H1 (cell line): Measurements from ENCODE around the gene PCDHGA1. TPM values are rescaled to one million over a fixed set of nuclear protein-coding genes. Genes with fewer than 3 reads are reported as not detected.
A peak's percentile ranks its signal among the peaks of the same experiment; 100 is the strongest.

Experiments
- CTCF ChIA-PET: fragments of 300-600 bp; sonication (Branson Sonifier 250); formaldehyde crosslinking; loops from one replicate; lab custom pipeline; 2021; ENCODE audit not compliant: partially characterized antibody; lab: Charles Lee
- POLR2A ChIA-PET: fragments of 300-600 bp; sonication (Branson Sonifier 250); formaldehyde crosslinking; loops from one replicate; lab custom pipeline; 2021; ENCODE audit warnings: inconsistent platforms; ENCODE audit not compliant: partially characterized antibody; lab: Charles Lee
- DNase-seq, 2 experiments: peaks; one replicate each; pipeline versions ENCODE4 v3.0.0 to v3.0.0-alpha.2; 2010 to 2022; ENCODE audit warnings: low spot score in 2 of 2, low read depth in 1 of 2, mixed read lengths in 1 of 2
- FAIRE-seq: peaks from 2 replicates; lab custom pipeline; 2011; peaks lifted over from hg19 to GRCh38; lab: Jason Lieb, UNC
- H2AFZ ChIP-seq: 2 replicates; pipeline ENCODE4 v1.8.1; 2012; ENCODE audit warnings: low read length, inconsistent platforms
- H2AK5ac ChIP-seq: 2 replicates; pipeline ENCODE4 v1.6.1; 2013; ENCODE audit warnings: low read depth, low read length
- H2BK120ac ChIP-seq: replicated peaks from 2 replicates; pipeline ENCODE3; 2013; ENCODE audit warnings: low read depth, low read length, inconsistent platforms
- H2BK12ac ChIP-seq: 2 replicates; pipeline ENCODE4 v1.6.1; 2013; ENCODE audit warnings: low read depth, low read length
- H2BK15ac ChIP-seq: 2 replicates; pipeline ENCODE4 v1.6.1; 2013; ENCODE audit warnings: low read length
- H2BK20ac ChIP-seq: 2 replicates; pipeline ENCODE4 v1.6.1; 2013; ENCODE audit warnings: low read length
- H2BK5ac ChIP-seq: 2 replicates; pipeline ENCODE4 v1.6.1; 2013; ENCODE audit warnings: low read depth, low read length
- H3K14ac ChIP-seq: 2 replicates; pipeline ENCODE4 v1.6.1; 2013; ENCODE audit warnings: inconsistent platforms; ENCODE audit not compliant: insufficient read length
- H3K18ac ChIP-seq: 2 replicates; pipeline ENCODE4 v1.6.1; 2013; ENCODE audit warnings: low read length; ENCODE audit errors: extremely low read depth
- H3K23ac ChIP-seq: 2 replicates; pipeline ENCODE4 v1.6.1; 2013; ENCODE audit warnings: inconsistent platforms; ENCODE audit not compliant: insufficient read length
- H3K23me2 ChIP-seq: 2 replicates; pipeline ENCODE4 v1.6.1; 2013; ENCODE audit warnings: low read depth, low read length
- H3K27ac ChIP-seq: 2 replicates; pipeline ENCODE4 v1.6.1; 2011; ENCODE audit warnings: low read depth, low read length, inconsistent platforms
- H3K27me3 ChIP-seq, 4 experiments: replicated peaks in 1 of 4; 1 replicate in 1 of 4; 2 replicates in 3 of 4; pipeline versions ENCODE4 v1.6.1 to v1.8.1; 2011 to 2013; ENCODE audit warnings: low read length in 3 of 4, mild to moderate bottlenecking in 3 of 4, inconsistent platforms in 2 of 4, mixed read lengths in 2 of 4, moderate library complexity in 1 of 4; ENCODE audit not compliant: control insufficient read depth in 3 of 4, insufficient read depth in 3 of 4; ENCODE audit errors: extremely low read depth in 1 of 4
- H3K36me3 ChIP-seq, 4 experiments: 2 replicates each; pipeline versions ENCODE4 v1.6.1 to v1.8.1; 2011 to 2013; ENCODE audit warnings: mild to moderate bottlenecking in 4 of 4, low read length in 3 of 4, moderate library complexity in 2 of 4, control low read depth in 1 of 4, inconsistent platforms in 1 of 4; ENCODE audit not compliant: insufficient read depth in 4 of 4, control insufficient read depth in 2 of 4
- H3K4ac ChIP-seq: replicated peaks from 2 replicates; pipeline ENCODE3; 2013; ENCODE audit warnings: low read length, low read depth, mixed read lengths, inconsistent platforms; ENCODE audit not compliant: insufficient read length
- H3K4me1 ChIP-seq, 4 experiments: replicated peaks in 1 of 4; 1 replicate in 1 of 4; 2 replicates in 3 of 4; pipeline versions ENCODE4 v1.6.1 to v1.8.1; 2011 to 2013; ENCODE audit warnings: low read length in 3 of 4, inconsistent platforms in 2 of 4, mixed read lengths in 1 of 4; ENCODE audit not compliant: insufficient read depth in 4 of 4, control insufficient read depth in 3 of 4
- H3K4me2 ChIP-seq, 2 experiments: 2 replicates each; pipeline versions ENCODE4 v1.6.1 to v1.8.1; 2011 to 2013; ENCODE audit warnings: low read depth in 2 of 2, low read length in 2 of 2, control low read depth in 1 of 2, inconsistent platforms in 1 of 2, mild to moderate bottlenecking in 1 of 2; ENCODE audit not compliant: insufficient read depth in 1 of 2
- H3K4me3 ChIP-seq, 4 experiments: fragments of 200-600, 300-600 bp in 1 of 4; sonication (generic), shearing (Covaris generic), sonication (Bioruptor Twin) in 1 of 4; 2 replicates each; pipeline versions ENCODE4 v1.5.1 to v1.8.1; 2011 to 2016; ENCODE audit warnings: low read length in 4 of 4, low read depth in 3 of 4, control low read depth in 2 of 4, inconsistent platforms in 2 of 4, mild to moderate bottlenecking in 2 of 4, mixed read lengths in 1 of 4, moderate library complexity in 1 of 4; ENCODE audit not compliant: insufficient read depth in 2 of 4; ENCODE audit errors: extremely low read depth in 1 of 4
- H3K56ac ChIP-seq: replicated peaks from 2 replicates; pipeline ENCODE3; 2013; ENCODE audit warnings: low read depth, mild to moderate bottlenecking, mixed read lengths, low read length, inconsistent platforms; ENCODE audit not compliant: insufficient read length
- H3K79me1 ChIP-seq: 2 replicates; pipeline ENCODE4 v1.6.1; 2013; ENCODE audit warnings: low read depth, low read length, control low read depth
- H3K79me2 ChIP-seq, 2 experiments: 2 replicates each; pipeline versions ENCODE4 v1.6.1 to v1.8.1; 2012 to 2013; ENCODE audit warnings: low read length in 2 of 2, mild to moderate bottlenecking in 2 of 2, inconsistent platforms in 1 of 2; ENCODE audit not compliant: insufficient read depth in 2 of 2, control insufficient read depth in 1 of 2
- H3K9ac ChIP-seq, 4 experiments: replicated peaks in 1 of 4; 1 replicate in 1 of 4; 2 replicates in 3 of 4; pipeline versions ENCODE4 v1.6.1 to v1.8.1; 2011 to 2013; ENCODE audit warnings: low read depth in 3 of 4, low read length in 3 of 4, control low read depth in 2 of 4, mild to moderate bottlenecking in 2 of 4, moderate library complexity in 2 of 4, inconsistent platforms in 1 of 4; ENCODE audit errors: extremely low read depth in 1 of 4
- H3K9me3 ChIP-seq, 2 experiments: 2 replicates each; pipeline versions ENCODE4 v1.6.1 to v1.8.1; 2012 to 2013; ENCODE audit warnings: mild to moderate bottlenecking in 2 of 2, moderate library complexity in 2 of 2, control low read depth in 1 of 2, inconsistent platforms in 1 of 2, low read depth in 1 of 2, low read length in 1 of 2, mixed read lengths in 1 of 2; ENCODE audit not compliant: insufficient read depth in 2 of 2
- H4K20me1 ChIP-seq, 2 experiments: replicated peaks in 1 of 2; 2 replicates each; pipeline versions ENCODE3 to v1.8.1; 2011 to 2013; ENCODE audit warnings: inconsistent platforms in 2 of 2, low read length in 2 of 2, mild to moderate bottlenecking in 1 of 2; ENCODE audit not compliant: insufficient read depth in 2 of 2, control insufficient read depth in 1 of 2
- H4K5ac ChIP-seq: 2 replicates; pipeline ENCODE4 v1.6.1; 2013; ENCODE audit warnings: low read length, low read depth, mixed read lengths, inconsistent platforms; ENCODE audit not compliant: insufficient read length
- H4K8ac ChIP-seq: 2 replicates; pipeline ENCODE4 v1.8.0; 2013; ENCODE audit warnings: mild to moderate bottlenecking, moderate library complexity, low read length, inconsistent platforms; ENCODE audit not compliant: insufficient read depth; ENCODE audit errors: extremely low read depth
- H4K91ac ChIP-seq: replicated peaks from 2 replicates; pipeline ENCODE3; 2013; ENCODE audit warnings: low read length, mixed read lengths, inconsistent platforms; ENCODE audit not compliant: insufficient read length
- BCL11A ChIP-seq, 2 experiments: IDR thresholded peaks; one replicate each; pipeline ENCODE4 v1.6.1; 2011; ENCODE audit warnings: low read depth in 2 of 2, low read length in 2 of 2, mild to moderate bottlenecking in 2 of 2
- CHD2 ChIP-seq: IDR thresholded peaks from 2 replicates; pipeline ENCODE4 v1.6.1; 2012; ENCODE audit warnings: low read length, improper control_type of control experiment
- GABPA ChIP-seq: IDR thresholded peaks from 2 replicates; pipeline ENCODE4 v1.6.1; 2011; ENCODE audit warnings: mild to moderate bottlenecking, low read length, moderate library complexity, borderline replicate concordance; ENCODE audit not compliant: insufficient read depth
- POLR2AphosphoS5 ChIP-seq: IDR thresholded peaks from 2 replicates; pipeline ENCODE4 v1.6.1; 2011; ENCODE audit warnings: low read depth, low read length
- RFX5 ChIP-seq: IDR thresholded peaks from 2 replicates; pipeline ENCODE4 v1.6.1; 2011; ENCODE audit warnings: low read depth, low read length, improper control_type of control experiment, borderline replicate concordance
- SIRT6 ChIP-seq: IDR thresholded peaks from one replicate; pipeline ENCODE4 v1.7.1; 2012; ENCODE audit warnings: low read length, inconsistent platforms
- SP2 ChIP-seq: IDR thresholded peaks from 2 replicates; pipeline ENCODE4 v1.6.1; 2012; ENCODE audit warnings: mild to moderate bottlenecking, low read length, inconsistent platforms
- TAF7 ChIP-seq: optimal IDR thresholded peaks from 2 replicates; pipeline ENCODE3; 2011; ENCODE audit warnings: low read depth, mild to moderate bottlenecking, inconsistent platforms, low read length, moderate library complexity, borderline replicate concordance
- WGBS, 2 experiments: shearing (Covaris generic) in 1 of 2; methylation state at CpG; one replicate each; pipeline versions ENCODE4 v1.1.6 to v1.1.7; 2013 to 2015; ENCODE audit warnings: low lambda C conversion rate in 2 of 2, mixed read lengths in 2 of 2, inconsistent platforms in 1 of 2, low coverage in 1 of 2, missing lambda C conversion rate in 1 of 2; ENCODE audit not compliant: insufficient replicate concordance in 2 of 2, insufficient coverage in 1 of 2, insufficient read length in 1 of 2; ENCODE audit errors: extremely low coverage in 1 of 2, missing lambda C conversion rate in 1 of 2; 5-methylcytosine and 5-hydroxymethylcytosine counted together
- polyA plus RNA-seq, 7 experiments: library from polyadenylated mRNA; depleted of rRNA in 3 of 7; stranded (reverse) in 5 of 7; unstranded in 2 of 7; fragments of >200 nt in 5 of 7; fragments of 200-250 nt in 2 of 7; gene quantifications; 1 replicate in 5 of 7; 2 replicates in 1 of 7; 4 replicates in 1 of 7; pipeline versions ENCODE4 v1.2.1 to v1.2.3, GENCODE V29; 2011 to 2013; ENCODE audit warnings: missing spikeins in 2 of 7, mixed read lengths in 2 of 7
- total RNA-seq: library from RNA; stranded (reverse); fragmentation: NEBNext Ultra II Directional; extraction: Animal tissue kit (Norgen Biotek cat#: 25700); gene quantifications from 2 replicates; pipeline ENCODE4 v1.2.1, GENCODE V29; 2021

The PCDHGA1 gene
- total and polyA plus RNA-seq, 2 of the 8 experiments (the other 6 are each of a cell fraction or from before 2014, with no cell fraction given): 0.57 to 0.89 TPM

DNA sequence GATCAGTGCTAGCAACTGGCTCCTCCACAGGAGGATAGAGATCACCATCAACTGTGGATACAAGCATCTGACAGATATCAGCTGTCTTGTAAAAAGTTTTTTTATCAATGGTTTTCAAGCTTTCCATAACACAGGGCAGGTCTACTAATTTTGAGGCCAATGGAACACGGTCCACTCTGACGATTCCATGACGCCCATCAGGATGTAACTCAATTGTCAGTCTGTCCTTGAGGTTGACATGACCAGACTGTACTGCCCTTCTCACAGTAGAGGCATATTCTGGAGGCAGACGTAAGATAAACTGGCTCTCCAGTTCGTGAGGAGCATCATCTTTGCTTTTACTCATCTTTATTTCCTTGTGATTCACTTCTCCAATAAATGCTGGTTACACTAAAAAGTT lies 10.6 kb upstream of the PCDHGA1 start:
- Histone ChIP-seq H3K79me1 (no peaks in the 10 kb centered on the region), H3K18ac (no peak overlapping the region), H4K91ac (peak overlapping the region; percentile 45), H3K9me3 (peaks cover 22 to 27% of the 10 kb centered on the region in 2 experiments), H3K36me3 (peaks cover 5 to 27% (median 19%) of the 10 kb centered on the region in 4 experiments; a peak in 6 of 8 replicates), H2BK20ac (no peak overlapping the region), H3K14ac (no peak overlapping the region), H2BK12ac (no peak overlapping the region), H4K20me1 (no peaks in the 10 kb centered on the region), H3K27ac (no peak overlapping the region), H2BK120ac (no peak overlapping the region), H2AK5ac (peak overlapping the region; percentile 84; the same call in 1 of the 2 replicates), H3K9ac (peak overlapping the region in 1 of 4 experiments; percentile 42; a peak in 1 of 7 replicates), H4K8ac (no peak overlapping the region), H3K23me2 (peaks cover 3% of the 10 kb centered on the region), H4K5ac (no peak overlapping the region), H2BK5ac (no peak overlapping the region), H2BK15ac (no peak overlapping the region), H3K4me1 (no peaks in the 10 kb centered on the region), H3K79me2 (peaks cover 11 to 25% of the 10 kb centered on the region in 2 experiments), H2AFZ (no peak overlapping the region), H3K4ac (no peak overlapping the region), H3K23ac (no peak overlapping the region), H3K4me3 (peak overlapping the region; percentile 79 to 99 (median 92)), H3K56ac (no peak overlapping the region), H3K27me3 (no peaks in the 10 kb centered on the region), H3K4me2 (peak overlapping the region; percentile 66 to 74)
- FAIRE-seq (peak; percentile 36), DNase-seq (no peak)
- 84% methylated on average over 5 of the region's 5 CpGs; no CpG with 5 or more reads in 1 of the 2 experiments for WGBS, 2 experiments
- ChIA-PET POLR2A (interaction anchor here (0.6 to 3.1 kb wide), 18 partner anchors 8 to 197 kb away, joined by 3 to 18 read pairs (median 5); partner anchors contain the start of genes PCDHB15, PCDHGA1, PCDHGA10 and PCDHGA2), CTCF (interaction anchor here (0.6 to 5.0 kb wide), 54 partner anchors 10 to 298 kb away, joined by 3 to 30 read pairs (median 5); partner anchors contain the start of genes PCDHB12, PCDHB13, PCDHB14 and PCDHB15)
- TF ChIP-seq RFX5 (no peak), SP2 (no peak), TAF7 (no peak), CHD2 (no peak), BCL11A (IDR thresholded peaks at IDR 0.05; ENCODE audit: low read depth in 2 of 2, low read length in 2 of 2) (no peak), GABPA (no peak), POLR2AphosphoS5 (no peak; the same call in 1 of the 2 replicates), SIRT6 (no peak)
